ENCODE results near the gene ARHGAP6.
A peak's percentile ranks its signal among the peaks of the same experiment; 100 is the strongest.

Gene ARHGAP6

DNA sequence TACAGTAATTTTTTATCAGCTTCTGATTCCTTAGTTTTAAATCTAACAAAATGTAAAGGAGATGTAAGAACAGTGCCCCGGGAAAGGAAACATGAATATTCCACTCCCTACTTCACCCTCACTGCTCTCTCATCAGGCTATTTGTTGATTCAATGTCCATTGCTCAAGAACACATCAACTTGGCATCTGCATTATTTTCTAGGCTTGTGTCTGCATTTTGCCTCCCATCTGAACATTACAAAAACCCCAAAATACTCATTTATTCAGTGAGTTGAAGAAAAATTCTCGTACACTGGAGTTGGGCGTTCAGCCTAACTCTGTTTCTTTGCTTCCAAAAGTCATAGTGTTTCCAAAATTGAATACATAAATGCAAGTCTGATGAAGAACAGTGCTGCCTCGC is 25.6 kb downstream of the ARHGAP6 start:
- Histone ChIP-seq H3K36me3 (replicated peaks; ENCODE audit: insufficient read depth, low read length) (no peaks in the 10 kb centered on the region), H3K4me3 (ENCODE audit: low read length) (no peak overlapping the region), H3K9ac (ENCODE audit: low read length) (no peak overlapping the region), H3K9me3 (replicated peaks; ENCODE audit: insufficient read depth, low read length) (no peaks in the 10 kb centered on the region), H3K9me2 (replicated peaks; ENCODE audit: insufficient read depth, low read length) (no peaks in the 10 kb centered on the region), H3K4me2 (ENCODE audit: low read depth, low read length) (no peak overlapping the region), H4K20me1 (ENCODE audit: insufficient read depth, low read length) (no peaks in the 10 kb centered on the region), H3K27me3 (replicated peaks; ENCODE audit: insufficient read depth, low read length) (no peaks in the 10 kb centered on the region), H3F3A (ENCODE audit: insufficient read depth, low read length) (no peaks in the 10 kb centered on the region), H2AFZ (ENCODE audit: low read length) (no peak overlapping the region), H3K79me2 (ENCODE audit: low read length) (no peaks in the 10 kb centered on the region), H3K27ac (ENCODE audit: low read length) (no peak overlapping the region), H3K4me1 (ENCODE audit: low read length) (no peaks in the 10 kb centered on the region)
- no peak for DNase-seq
- TF ChIP-seq EZH2phosphoT487 (IDR thresholded peaks at IDR 0.05; ENCODE audit: low read length), result no peak
- TF ChIP-seq, protein P1, sequence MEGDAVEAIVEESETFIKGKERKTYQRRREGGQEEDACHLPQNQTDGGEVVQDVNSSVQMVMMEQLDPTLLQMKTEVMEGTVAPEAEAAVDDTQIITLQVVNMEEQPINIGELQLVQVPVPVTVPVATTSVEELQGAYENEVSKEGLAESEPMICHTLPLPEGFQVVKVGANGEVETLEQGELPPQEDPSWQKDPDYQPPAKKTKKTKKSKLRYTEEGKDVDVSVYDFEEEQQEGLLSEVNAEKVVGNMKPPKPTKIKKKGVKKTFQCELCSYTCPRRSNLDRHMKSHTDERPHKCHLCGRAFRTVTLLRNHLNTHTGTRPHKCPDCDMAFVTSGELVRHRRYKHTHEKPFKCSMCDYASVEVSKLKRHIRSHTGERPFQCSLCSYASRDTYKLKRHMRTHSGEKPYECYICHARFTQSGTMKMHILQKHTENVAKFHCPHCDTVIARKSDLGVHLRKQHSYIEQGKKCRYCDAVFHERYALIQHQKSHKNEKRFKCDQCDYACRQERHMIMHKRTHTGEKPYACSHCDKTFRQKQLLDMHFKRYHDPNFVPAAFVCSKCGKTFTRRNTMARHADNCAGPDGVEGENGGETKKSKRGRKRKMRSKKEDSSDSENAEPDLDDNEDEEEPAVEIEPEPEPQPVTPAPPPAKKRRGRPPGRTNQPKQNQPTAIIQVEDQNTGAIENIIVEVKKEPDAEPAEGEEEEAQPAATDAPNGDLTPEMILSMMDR (IDR thresholded peaks at IDR 0.05; ENCODE audit: low read length), result no peak
- no peak for TF ChIP-seq EZH2 (optimal IDR thresholded peaks at IDR 0.05; ENCODE audit: low read depth, low read length)

DNA sequence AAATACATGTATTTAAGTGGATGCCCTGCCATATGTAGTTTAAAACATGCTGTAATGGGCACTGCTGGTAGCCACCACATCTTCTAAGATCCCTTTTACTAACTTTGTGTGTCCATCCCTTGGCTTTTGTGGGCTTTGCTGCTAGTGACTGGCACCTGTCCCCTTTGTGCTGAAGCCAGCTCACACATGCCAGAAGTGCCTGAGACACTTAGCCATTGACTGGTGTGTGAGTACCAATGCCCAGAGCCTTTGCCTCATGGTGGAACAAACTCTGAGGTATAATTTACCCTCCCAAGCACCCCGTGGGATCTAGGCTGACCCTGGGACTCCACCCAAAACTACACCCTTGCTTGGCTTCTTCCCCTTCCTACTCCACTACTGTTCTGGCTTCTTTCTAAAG is 33.0 kb downstream of the ARHGAP6 start:
- H4K20me1 ChIP-seq (ENCODE audit: insufficient read depth, low read length), result no peaks in the 10 kb centered on the region
- no peak overlapping the region for H3K4me2 ChIP-seq (ENCODE audit: low read depth, low read length)
- H3K27me3 ChIP-seq (replicated peaks; ENCODE audit: insufficient read depth, low read length), result no peaks in the 10 kb centered on the region
- H3K4me1 ChIP-seq (ENCODE audit: low read length), result no peaks in the 10 kb centered on the region
- no peaks in the 10 kb centered on the region for H3K9me2 ChIP-seq (replicated peaks; ENCODE audit: insufficient read depth, low read length)
- TF ChIP-seq EZH2phosphoT487 (IDR thresholded peaks at IDR 0.05; ENCODE audit: low read length), result no peak
- TF ChIP-seq, protein P1 (IDR thresholded peaks at IDR 0.05; ENCODE audit: low read length), result no peak
- no peak for TF ChIP-seq EZH2 (optimal IDR thresholded peaks at IDR 0.05; ENCODE audit: low read depth, low read length)
- H3F3A ChIP-seq (ENCODE audit: insufficient read depth, low read length), result no peaks in the 10 kb centered on the region
- no peak overlapping the region for H3K27ac ChIP-seq (ENCODE audit: low read length)
- no peaks in the 10 kb centered on the region for H3K79me2 ChIP-seq (ENCODE audit: low read length)
- H2AFZ ChIP-seq (ENCODE audit: low read length), result no peak overlapping the region
- no peak for DNase-seq
- no peaks in the 10 kb centered on the region for H3K36me3 ChIP-seq (replicated peaks; ENCODE audit: insufficient read depth, low read length)
- H3K9me3 ChIP-seq (replicated peaks; ENCODE audit: insufficient read depth, low read length), result no peaks in the 10 kb centered on the region
- H3K4me3 ChIP-seq (ENCODE audit: low read length), result no peak overlapping the region
- no peak overlapping the region for H3K9ac ChIP-seq (ENCODE audit: low read length)

DNA sequence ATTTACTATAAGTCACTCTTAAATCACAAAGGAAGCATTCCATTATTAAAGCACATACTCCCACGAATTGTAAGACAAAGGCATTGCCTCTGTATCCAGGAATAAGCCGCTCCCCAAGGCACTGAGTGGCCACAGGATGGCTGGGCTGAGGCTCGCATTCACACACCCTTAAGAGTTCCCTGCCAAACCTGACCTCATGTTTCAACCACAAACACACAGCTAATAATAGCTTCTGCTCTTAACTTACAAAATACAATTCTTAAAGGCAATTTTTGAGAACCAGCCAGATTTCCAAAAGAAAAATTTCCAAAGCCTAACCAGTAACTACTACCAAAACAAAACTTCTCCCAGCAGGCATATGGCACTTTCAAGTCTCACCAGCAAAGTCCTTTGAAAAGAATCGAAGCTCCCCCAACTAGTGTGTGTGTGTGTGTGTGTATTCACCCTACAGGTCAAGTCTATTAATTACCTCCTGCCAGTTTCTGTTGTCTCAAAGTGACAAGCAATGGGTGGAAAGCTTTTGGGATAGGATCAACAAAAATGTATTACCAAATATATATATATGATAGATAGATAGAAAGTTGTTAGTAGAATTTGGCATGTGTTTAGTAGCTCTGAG is 36.0 kb downstream of the ARHGAP6 start:
- H2AFZ ChIP-seq (ENCODE audit: low read length), result no peak overlapping the region
- peak; percentile 30 for DNase-seq

More for the DNA sequence above, 36.0 kb downstream of the ARHGAP6 start:
- peak overlapping the region; percentile 31; the same call in 1 of the 2 replicates for H3K4me2 ChIP-seq (ENCODE audit: low read depth, low read length)
- TF ChIP-seq EZH2phosphoT487 (IDR thresholded peaks at IDR 0.05; ENCODE audit: low read length) (no peak), EZH2 (optimal IDR thresholded peaks at IDR 0.05; ENCODE audit: low read depth, low read length) (no peak)
- TF ChIP-seq, protein P1 (IDR thresholded peaks at IDR 0.05; ENCODE audit: low read length), result no peak
- no peak overlapping the region for H3K4me3 ChIP-seq (ENCODE audit: low read length)
- H3K9me3 ChIP-seq (replicated peaks; ENCODE audit: insufficient read depth, low read length), result no peaks in the 10 kb centered on the region
- H3K4me1 ChIP-seq (ENCODE audit: low read length), result no peaks in the 10 kb centered on the region
- H3K9ac ChIP-seq (ENCODE audit: low read length), result no peak overlapping the region
- H3K27me3 ChIP-seq (replicated peaks; ENCODE audit: insufficient read depth, low read length), result no peaks in the 10 kb centered on the region
- no peaks in the 10 kb centered on the region for H3K36me3 ChIP-seq (replicated peaks; ENCODE audit: insufficient read depth, low read length)
- H3F3A ChIP-seq (ENCODE audit: insufficient read depth, low read length), result no peaks in the 10 kb centered on the region
- H4K20me1 ChIP-seq (ENCODE audit: insufficient read depth, low read length), result no peaks in the 10 kb centered on the region
- no peak overlapping the region for H3K27ac ChIP-seq (ENCODE audit: low read length)
- H3K79me2 ChIP-seq (ENCODE audit: low read length), result no peaks in the 10 kb centered on the region
- no peaks in the 10 kb centered on the region for H3K9me2 ChIP-seq (replicated peaks; ENCODE audit: insufficient read depth, low read length)
